ENCODE data around the gene IFT88. TPM values are rescaled to one million over a fixed set of nuclear protein-coding genes. Genes with fewer than 3 reads are reported as not detected.

The IFT88 gene
- total RNA-seq, 1 donor from 2014 or later: 8.1 TPM

GRCh38 chr13:20588529-20589110 lies 21.7 kb downstream of the IFT88 start:
- DNase-seq: no peak
- intact Hi-C loops (cut with micrococcal nuclease): no loop called here
- H3K4me1 ChIP-seq: no peaks in the 10 kb centered on the region
- TF ChIP-seq, protein P1, sequence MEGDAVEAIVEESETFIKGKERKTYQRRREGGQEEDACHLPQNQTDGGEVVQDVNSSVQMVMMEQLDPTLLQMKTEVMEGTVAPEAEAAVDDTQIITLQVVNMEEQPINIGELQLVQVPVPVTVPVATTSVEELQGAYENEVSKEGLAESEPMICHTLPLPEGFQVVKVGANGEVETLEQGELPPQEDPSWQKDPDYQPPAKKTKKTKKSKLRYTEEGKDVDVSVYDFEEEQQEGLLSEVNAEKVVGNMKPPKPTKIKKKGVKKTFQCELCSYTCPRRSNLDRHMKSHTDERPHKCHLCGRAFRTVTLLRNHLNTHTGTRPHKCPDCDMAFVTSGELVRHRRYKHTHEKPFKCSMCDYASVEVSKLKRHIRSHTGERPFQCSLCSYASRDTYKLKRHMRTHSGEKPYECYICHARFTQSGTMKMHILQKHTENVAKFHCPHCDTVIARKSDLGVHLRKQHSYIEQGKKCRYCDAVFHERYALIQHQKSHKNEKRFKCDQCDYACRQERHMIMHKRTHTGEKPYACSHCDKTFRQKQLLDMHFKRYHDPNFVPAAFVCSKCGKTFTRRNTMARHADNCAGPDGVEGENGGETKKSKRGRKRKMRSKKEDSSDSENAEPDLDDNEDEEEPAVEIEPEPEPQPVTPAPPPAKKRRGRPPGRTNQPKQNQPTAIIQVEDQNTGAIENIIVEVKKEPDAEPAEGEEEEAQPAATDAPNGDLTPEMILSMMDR (IDR thresholded peaks at IDR 0.05; ENCODE audit: borderline replicate concordance): no peak
- H3K27me3 ChIP-seq (ENCODE audit: low read depth): no peaks in the 10 kb centered on the region
- H3K36me3 ChIP-seq: peaks cover 43% of the 10 kb centered on the region
- no peak overlapping the region for H3K4me3 ChIP-seq
- no peak overlapping the region for H3K27ac ChIP-seq (replicated peaks)
- peaks cover 13% of the 10 kb centered on the region for H3K9me3 ChIP-seq (replicated peaks)

GRCh38 chr13:20590561-20590960 lies 23.6 kb downstream of the IFT88 start:
- Histone ChIP-seq H3K9me3 (replicated peaks) (no peaks in the 10 kb centered on the region), H3K27me3 (ENCODE audit: low read depth) (no peaks in the 10 kb centered on the region), H3K4me1 (no peaks in the 10 kb centered on the region), H3K4me3 (no peak overlapping the region), H3K36me3 (peaks cover 30% of the 10 kb centered on the region), H3K27ac (replicated peaks) (no peak overlapping the region)
- DNase-seq: no peak
- intact Hi-C loops (cut with micrococcal nuclease): no loop called here
- TF ChIP-seq, protein P1 (IDR thresholded peaks at IDR 0.05; ENCODE audit: borderline replicate concordance): no peak

- Histone ChIP-seq H3K27me3 (ENCODE audit: low read depth) (no peaks in the 10 kb centered on the region), H3K4me1 (no peaks in the 10 kb centered on the region), H3K27ac (replicated peaks) (no peak overlapping the region), H3K9me3 (replicated peaks) (no peaks in the 10 kb centered on the region), H3K4me3 (no peak overlapping the region), H3K36me3 (peaks cover 31% of the 10 kb centered on the region)
- TF ChIP-seq, protein P1 (IDR thresholded peaks at IDR 0.05; ENCODE audit: borderline replicate concordance): no peak
- intact Hi-C loops (cut with micrococcal nuclease): no loop called here
- no peak for DNase-seq
Measured at GRCh38 chr13:20592606-20593005, 25.6 kb downstream of the IFT88 start.

GRCh38 chr13:20594280-20594679 lies 27.3 kb downstream of the IFT88 start:
- Histone ChIP-seq H3K36me3 (peaks cover 31% of the 10 kb centered on the region), H3K4me3 (no peak overlapping the region), H3K27me3 (ENCODE audit: low read depth) (no peaks in the 10 kb centered on the region), H3K27ac (replicated peaks) (no peak overlapping the region), H3K4me1 (no peaks in the 10 kb centered on the region), H3K9me3 (replicated peaks) (no peaks in the 10 kb centered on the region)
- intact Hi-C loops (cut with micrococcal nuclease): no loop called here
- DNase-seq: no peak
- TF ChIP-seq, protein P1 (IDR thresholded peaks at IDR 0.05; ENCODE audit: borderline replicate concordance): no peak

DNA sequence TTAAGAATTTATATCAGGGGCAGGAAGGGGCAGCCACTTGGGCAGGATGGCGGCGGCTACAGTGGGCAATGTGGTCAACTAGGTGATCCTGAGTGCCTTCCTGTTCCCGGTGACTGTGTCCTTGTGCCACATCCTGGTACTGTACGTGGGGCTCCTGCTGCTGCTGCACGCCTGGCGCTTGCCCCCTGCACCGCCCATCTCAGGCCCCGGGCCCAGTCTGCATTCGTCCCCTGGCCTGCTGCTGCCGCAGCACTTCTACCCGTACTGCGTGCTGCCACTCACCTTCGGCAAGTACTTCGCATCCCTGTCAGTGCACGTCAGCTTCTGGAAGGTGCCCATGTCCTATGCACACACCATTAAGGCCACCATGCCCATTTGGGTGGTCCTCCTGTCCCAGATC lies 40.1 kb downstream of the IFT88 start:
- TF ChIP-seq, protein P1 (IDR thresholded peaks at IDR 0.05; ENCODE audit: borderline replicate concordance): no peak
- H3K36me3 ChIP-seq: peaks cover 47% of the 10 kb centered on the region
- H3K4me1 ChIP-seq: no peaks in the 10 kb centered on the region
- H3K4me3 ChIP-seq: no peak overlapping the region
- DNase-seq: no peak
- no peaks in the 10 kb centered on the region for H3K9me3 ChIP-seq (replicated peaks)
- intact Hi-C loops (cut with micrococcal nuclease): no loop called here
- H3K27me3 ChIP-seq (ENCODE audit: low read depth): no peaks in the 10 kb centered on the region
- H3K27ac ChIP-seq (replicated peaks): no peak overlapping the region

Data from left ventricle myocardium inferior (tissue), 1 donor.